ENCODE measurements around the gene NOL4L. TPM values are rescaled to one million over a fixed set of nuclear protein-coding genes. Genes with fewer than 3 reads are reported as not detected.
"Not testable (repeated sequence)": the region's sequence is repeated elsewhere in the genome, so short reads cannot be mapped to it uniquely, and the experiment has no call there.

NOL4L gene
- total RNA-seq, 1 experiment from 2014 or later, result 40.9 TPM

GRCh38 chr20:32493356-32493755 lies 91.8 kb downstream of the NOL4L start:
- Histone ChIP-seq H3K4me3 (no peak overlapping the region), H4K20me1 (ENCODE audit: insufficient read depth) (peaks cover 6% of the 10 kb centered on the region; the same call in 1 of the 2 replicates), H3F3A (ENCODE audit: insufficient read depth, low read depth) (no peaks in the 10 kb centered on the region), H3K4me1 (replicated peaks; ENCODE audit: insufficient read depth) (no peaks in the 10 kb centered on the region), H3K27me3 (ENCODE audit: insufficient read depth, low read depth) (no peaks in the 10 kb centered on the region), H3K9me2 (ENCODE audit: insufficient read depth) (no peaks in the 10 kb centered on the region), H3K9me3 (ENCODE audit: insufficient read depth, low read depth) (no peaks in the 10 kb centered on the region), H3K79me2 (ENCODE audit: low read depth) (no peaks in the 10 kb centered on the region), H3K27ac (no peak overlapping the region), H3K36me3 (ENCODE audit: low read depth) (no peaks in the 10 kb centered on the region), H3K4me2 (no peak overlapping the region), H2AFZ (no peak overlapping the region)
- TF ChIP-seq EZH2 (IDR thresholded peaks at IDR 0.05; ENCODE audit: low read depth) (no peak), CTCF (conservative IDR thresholded peaks at IDR 0.05) (no peak)
- ChIA-PET POLR2A (ENCODE audit: unreplicated experiment) (no interaction called here), CTCF (interaction anchor here (0.6 kb wide), 1 partner anchor 657 kb away, joined by 3 read pairs; no protein-coding TSS in a partner anchor)
- DNase-seq, result no peak
- intact Hi-C loops (cut with micrococcal nuclease; ENCODE audit: unreplicated experiment), result no loop called here
- BruUV-seq (replicated peaks), result no TSS peak

GRCh38 chr20:32491764-32492151 lies 93.4 kb downstream of the NOL4L start:
- H3F3A ChIP-seq (ENCODE audit: insufficient read depth, low read depth); POLR2A ChIA-PET (ENCODE audit: unreplicated experiment); H2AFZ ChIP-seq; H3K4me1 ChIP-seq (replicated peaks; ENCODE audit: insufficient read depth); H3K79me2 ChIP-seq (ENCODE audit: low read depth); H3K9me3 ChIP-seq (ENCODE audit: insufficient read depth, low read depth); H3K36me3 ChIP-seq (ENCODE audit: low read depth); CTCF ChIA-PET; DNase-seq; intact Hi-C loops (cut with micrococcal nuclease; ENCODE audit: unreplicated experiment); H3K4me2 ChIP-seq; H4K20me1 ChIP-seq (ENCODE audit: insufficient read depth); H3K27ac ChIP-seq; H3K27me3 ChIP-seq (ENCODE audit: insufficient read depth, low read depth); H3K9me2 ChIP-seq (ENCODE audit: insufficient read depth); H3K4me3 ChIP-seq; BruUV-seq (replicated peaks): not testable (repeated sequence)

GRCh38 chr20:32490942-32491763 lies 94.0 kb downstream of the NOL4L start:
- CTCF ChIA-PET, result no interaction called here

More at GRCh38 chr20:32490942-32491763, 94.0 kb downstream of the NOL4L start:
- intact Hi-C loops (cut with micrococcal nuclease; ENCODE audit: unreplicated experiment), result no loop called here
- no peak overlapping the region for H3K4me2 ChIP-seq
- no TSS peak for BruUV-seq (replicated peaks)
- H2AFZ ChIP-seq, result no peak overlapping the region
- H3K9me2 ChIP-seq (ENCODE audit: insufficient read depth), result no peaks in the 10 kb centered on the region
- no peak overlapping the region for H3K4me3 ChIP-seq
- peaks cover 6% of the 10 kb centered on the region; the same call in 1 of the 2 replicates for H4K20me1 ChIP-seq (ENCODE audit: insufficient read depth)
- no peaks in the 10 kb centered on the region for H3K36me3 ChIP-seq (ENCODE audit: low read depth)
- H3K27me3 ChIP-seq (ENCODE audit: insufficient read depth, low read depth), result no peaks in the 10 kb centered on the region
- no peaks in the 10 kb centered on the region for H3K9me3 ChIP-seq (ENCODE audit: insufficient read depth, low read depth)
- H3K27ac ChIP-seq, result no peak overlapping the region
- no peaks in the 10 kb centered on the region for H3K79me2 ChIP-seq (ENCODE audit: low read depth)
- POLR2A ChIA-PET (ENCODE audit: unreplicated experiment), result interaction anchor here (0.6 kb wide), 1 partner anchor 240 kb away, joined by 6 read pairs; no protein-coding TSS in a partner anchor
- peaks cover 5% of the 10 kb centered on the region; the same call in 1 of the 2 replicates for H3F3A ChIP-seq (ENCODE audit: insufficient read depth, low read depth)
- DNase-seq, result no peak
- H3K4me1 ChIP-seq (replicated peaks; ENCODE audit: insufficient read depth), result no peaks in the 10 kb centered on the region
- TF ChIP-seq EZH2 (IDR thresholded peaks at IDR 0.05; ENCODE audit: low read depth) (no peak), CTCF (conservative IDR thresholded peaks at IDR 0.05) (no peak)
